GM19023 (cell line): ENCODE measurements around the gene AMPD3.
"Not testable (repeated sequence)": the region's sequence is repeated elsewhere in the genome, so short reads cannot be mapped to it uniquely, and the experiment has no call there.

Experiments
- ATAC-seq: cut with Tn5 transposase; IDR thresholded peaks from one replicate; pipeline ENCODE4 v1.9.1; 2021; ENCODE audit warnings: mild to moderate bottlenecking, moderate library complexity; ENCODE audit not compliant: unreplicated experiment

The AMPD3 gene

GRCh38 chr11:10436683-10437082, 18.4 kb upstream of the AMPD3 start:
- ATAC-seq: not testable (repeated sequence)

DNA sequence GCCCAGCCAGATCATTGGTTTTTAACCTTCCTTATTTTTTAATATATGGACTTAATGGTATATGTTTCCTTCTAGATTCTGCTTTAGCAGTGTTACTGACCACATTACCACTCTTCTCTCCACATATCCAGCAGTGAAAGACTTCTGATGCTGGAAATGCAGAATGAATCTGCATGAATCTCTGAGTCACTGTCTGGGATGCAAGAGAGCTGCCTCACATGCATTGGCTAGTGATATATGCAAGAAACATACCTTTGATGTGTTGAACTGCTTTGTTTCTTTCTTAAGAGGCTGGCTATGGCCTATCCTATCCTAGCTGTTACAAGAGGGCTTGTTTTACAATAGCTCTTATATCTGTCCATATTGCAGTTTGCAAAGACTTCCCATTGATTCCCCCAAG, 16.6 kb upstream of the AMPD3 start:
- ATAC-seq: no peak

- no peak for ATAC-seq
These were observed 15.7 kb upstream of the AMPD3 start for GRCh38 chr11:10439351-10439750.

GRCh38 chr11:10439924-10440323, 15.1 kb upstream of the AMPD3 start:
- no peak for ATAC-seq

DNA sequence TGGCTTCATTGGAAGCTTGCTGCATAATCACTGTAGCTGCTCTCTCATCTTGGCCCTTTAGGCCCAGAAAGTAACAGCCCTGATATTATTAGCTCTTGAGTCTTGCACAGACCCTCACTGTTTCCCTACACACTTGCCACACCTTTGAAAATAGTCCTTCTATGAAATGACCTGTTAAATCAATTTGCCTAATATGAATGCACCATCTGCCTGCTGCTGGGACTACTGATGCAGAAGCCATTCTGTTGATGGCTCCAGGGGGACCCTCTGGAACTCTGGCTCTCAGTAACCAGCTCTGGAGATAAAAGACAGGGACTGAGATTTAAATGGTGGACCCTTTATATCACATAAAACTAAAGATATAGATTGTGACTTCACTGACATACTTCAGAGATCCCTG, 14.7 kb upstream of the AMPD3 start:
- ATAC-seq: no peak

- no peak for ATAC-seq
These were observed 14.0 kb upstream of the AMPD3 start for GRCh38 chr11:10441091-10441490.

DNA sequence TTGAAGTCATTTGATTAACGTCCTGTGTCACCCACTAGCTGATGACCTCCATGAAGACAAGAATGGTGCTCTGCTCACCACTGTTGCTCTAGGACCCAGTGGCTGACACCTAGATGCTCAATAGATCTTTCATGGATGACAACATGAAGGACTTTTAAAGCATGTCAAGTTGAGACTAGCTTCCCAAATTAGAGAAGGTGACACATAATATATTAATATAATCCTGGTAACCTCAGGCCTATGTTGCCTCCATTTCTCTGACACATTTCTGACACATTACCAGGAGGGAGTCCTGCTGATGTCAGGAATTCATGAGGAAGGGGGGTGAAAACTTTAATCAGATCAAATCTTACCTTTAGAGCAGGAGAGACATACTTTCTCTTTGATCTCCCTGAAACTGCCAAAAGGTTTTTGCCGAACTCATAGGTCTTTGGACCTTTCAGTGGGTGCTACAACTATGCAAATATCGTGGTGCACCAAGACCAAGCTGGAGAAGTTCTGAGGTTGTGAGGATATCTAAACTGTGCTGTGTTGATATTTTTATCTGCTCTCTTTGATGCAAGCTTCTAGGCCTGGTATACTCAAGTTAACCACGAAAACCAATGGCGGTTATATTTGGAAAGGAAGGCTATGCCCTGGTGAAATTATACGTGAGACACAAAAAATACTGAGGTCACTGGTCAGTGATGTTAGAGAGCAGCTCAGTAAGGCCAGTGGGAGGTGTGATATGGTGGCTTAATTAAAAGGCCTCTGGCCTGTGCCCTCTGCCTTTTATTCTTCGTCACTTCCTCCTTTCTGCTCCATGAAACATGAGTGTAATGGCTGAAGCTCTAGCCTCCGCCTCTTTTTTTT, 13.2 kb upstream of the AMPD3 start:
- peak; percentile 97 for ATAC-seq

DNA sequence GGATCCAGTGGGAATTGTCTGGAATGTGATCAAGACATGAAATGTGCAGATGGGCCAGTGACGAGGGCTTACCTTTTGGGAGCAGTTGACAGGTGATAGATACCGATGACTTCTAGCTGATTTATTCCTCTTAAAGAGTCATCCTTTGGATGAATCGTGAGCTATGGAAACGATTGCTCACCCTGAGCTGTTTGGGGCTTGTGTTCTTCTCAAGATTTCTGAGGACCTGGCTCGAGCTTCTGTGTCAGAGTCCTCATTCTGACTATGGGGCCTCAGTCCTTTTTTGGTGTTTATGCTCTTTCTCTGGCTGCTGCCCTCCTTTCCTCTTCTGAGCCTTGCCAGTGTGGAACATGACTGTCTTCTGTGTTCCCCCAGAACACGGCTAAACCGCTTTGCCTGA, 11.9 kb upstream of the AMPD3 start:
- no peak for ATAC-seq

- no peak for ATAC-seq
These were observed 11.3 kb upstream of the AMPD3 start for GRCh38 chr11:10443721-10444235.

- no peak for ATAC-seq
These were observed 10.2 kb upstream of the AMPD3 start for GRCh38 chr11:10444725-10445315.

- no peak for ATAC-seq
These were observed 7.6 kb upstream of the AMPD3 start for GRCh38 chr11:10447445-10447844.

DNA sequence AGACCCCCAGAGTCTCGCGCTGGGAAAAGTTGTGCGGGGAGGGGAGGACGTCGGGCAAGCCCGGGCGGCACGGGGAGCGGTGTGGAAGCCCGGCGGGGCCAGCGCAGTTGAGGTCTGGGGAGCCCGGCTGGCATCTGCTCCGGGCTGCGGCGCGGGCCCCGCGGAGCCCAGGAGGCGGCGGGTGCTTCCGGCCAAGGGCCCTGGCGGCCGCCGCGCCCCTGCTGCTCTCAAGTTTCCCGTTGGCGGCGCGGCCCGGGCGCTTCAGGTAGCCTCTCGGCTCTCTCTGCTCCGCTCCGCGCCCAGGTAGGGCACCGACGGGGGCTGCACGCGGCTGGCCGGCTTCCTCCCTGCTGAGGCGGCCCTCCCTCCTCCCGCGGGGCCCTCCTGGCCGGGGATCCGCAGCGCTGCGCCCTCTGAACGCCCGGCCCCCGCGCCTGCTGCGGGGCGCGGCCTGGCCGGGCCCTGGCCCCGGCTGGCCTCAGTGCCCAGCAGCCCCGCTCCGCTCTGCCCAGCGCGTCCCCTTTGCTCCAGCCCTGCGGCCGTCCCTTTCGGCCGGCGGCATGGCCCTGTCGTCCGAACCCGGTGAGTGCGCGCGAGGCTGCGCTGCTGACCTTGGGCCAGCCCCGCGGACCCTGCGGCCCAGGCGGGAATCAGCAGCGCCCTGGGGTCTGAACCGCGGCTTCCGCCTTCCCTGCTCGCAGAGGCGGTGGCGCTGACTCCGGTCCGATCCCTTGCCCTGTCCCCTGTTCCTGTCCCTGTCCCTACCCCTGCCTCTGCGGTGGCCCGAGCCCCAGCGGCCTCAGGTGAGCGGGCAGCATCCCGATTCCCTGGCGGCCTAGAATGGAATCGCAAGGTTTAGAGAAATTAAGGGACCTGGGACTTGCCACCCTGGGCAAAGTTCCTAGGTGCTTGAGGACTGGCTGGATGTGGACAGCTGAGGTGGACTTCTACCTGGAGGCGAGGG, 4.3 kb upstream of the AMPD3 start:
- no peak for ATAC-seq

- ATAC-seq: no peak
These were observed 3.5 kb upstream of the AMPD3 start for GRCh38 chr11:10451426-10452116.

GRCh38 chr11:10452211-10452767, 2.8 kb upstream of the AMPD3 start:
- ATAC-seq: no peak

- ATAC-seq: no peak
These were observed 1.8 kb upstream of the AMPD3 start for GRCh38 chr11:10453261-10453660.

DNA sequence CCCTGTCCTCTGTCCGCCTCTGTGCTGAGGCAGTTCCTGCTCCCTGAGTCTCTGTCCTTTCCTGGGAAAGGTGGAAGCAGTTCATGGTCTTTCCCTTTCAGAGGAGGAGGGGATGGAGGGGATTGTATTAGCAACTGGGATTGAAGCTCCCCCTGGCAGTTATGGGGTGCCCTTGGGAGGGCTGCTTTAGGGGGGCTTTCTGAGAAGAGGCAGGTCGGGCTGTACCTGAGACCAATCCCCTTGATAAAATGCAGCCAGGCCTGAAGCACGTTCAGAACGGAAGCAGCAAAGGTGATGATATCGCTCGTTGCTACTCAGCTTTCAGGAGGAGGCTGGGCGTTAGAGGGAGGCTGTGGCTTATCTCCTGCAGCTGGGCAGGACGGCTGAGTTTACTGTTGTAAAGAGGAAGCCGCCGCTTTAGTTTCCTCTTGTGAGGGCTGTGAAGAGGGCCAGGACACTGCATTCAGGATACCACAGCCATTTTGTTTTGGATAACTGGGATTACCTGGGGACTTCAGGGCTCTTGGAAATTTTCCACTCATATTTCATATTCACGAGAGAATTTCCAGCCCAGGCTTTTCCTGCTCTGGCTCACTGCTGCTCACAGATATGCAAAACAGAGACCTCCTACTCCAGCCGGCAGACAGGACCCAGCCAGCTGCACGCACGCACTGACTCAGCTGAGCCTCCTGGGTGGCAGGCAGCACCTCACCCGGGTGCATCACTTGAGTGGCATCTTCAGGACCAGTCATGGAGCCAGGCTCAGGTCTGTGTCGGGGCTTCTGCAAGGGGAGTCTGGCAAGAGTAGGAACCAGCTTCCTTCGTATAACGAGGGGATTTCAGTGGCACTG, 798 bp downstream of the AMPD3 start:
- ATAC-seq: peak; percentile 54

- no peak for ATAC-seq
These were observed 1.5 kb downstream of the AMPD3 start for GRCh38 chr11:10456519-10456918.

GRCh38 chr11:10457901-10458300, 2.8 kb downstream of the AMPD3 start:
- ATAC-seq: no peak
